ENCODE measurements around the gene C5orf22.
A peak's percentile ranks its signal among the peaks of the same experiment; 100 is the strongest.
"Not testable (repeated sequence)": the region's sequence is repeated elsewhere in the genome, so short reads cannot be mapped to it uniquely, and the experiment has no call there.

The C5orf22 gene

DNA sequence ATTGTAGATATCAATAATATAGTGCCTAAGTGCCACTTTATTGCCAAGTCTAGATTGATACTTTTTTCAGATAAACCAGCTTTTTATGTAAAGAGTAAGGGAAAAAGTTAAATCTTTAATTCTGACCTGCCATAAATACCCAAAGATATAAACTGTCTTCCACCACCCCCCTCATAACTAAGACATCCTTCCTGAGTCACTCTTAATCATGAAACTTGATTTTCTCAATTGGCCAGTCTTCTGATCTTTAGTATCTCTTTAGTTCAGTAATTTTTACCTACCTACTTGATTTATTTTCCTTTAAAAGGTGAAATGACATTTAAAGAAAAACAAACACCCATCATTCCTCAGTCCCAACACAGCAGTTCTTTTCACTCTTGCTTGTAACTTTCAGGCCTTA, 21.8 kb downstream of the C5orf22 start:
- no peak for DNase-seq (ENCODE audit: low spot score)

DNA sequence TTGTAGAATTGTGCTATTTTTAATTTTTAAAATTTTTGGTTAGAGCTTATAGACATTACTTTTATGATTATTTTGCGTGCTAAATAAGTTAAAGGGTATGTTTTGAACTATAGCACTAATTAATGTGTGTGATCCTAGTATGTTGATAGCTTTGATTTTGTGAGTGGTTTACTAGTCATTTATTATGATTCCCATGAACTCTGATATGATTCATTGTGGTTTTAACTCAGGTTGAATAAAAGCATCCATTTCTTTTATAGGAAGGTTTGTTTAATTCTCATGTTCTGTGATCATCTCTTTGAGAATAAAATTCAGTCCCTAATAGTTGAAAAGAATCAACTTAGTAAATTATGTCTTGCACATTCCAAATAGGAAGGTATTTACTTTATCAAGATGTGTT, 22.5 kb downstream of the C5orf22 start:
- DNase-seq (ENCODE audit: low spot score): no peak

DNA sequence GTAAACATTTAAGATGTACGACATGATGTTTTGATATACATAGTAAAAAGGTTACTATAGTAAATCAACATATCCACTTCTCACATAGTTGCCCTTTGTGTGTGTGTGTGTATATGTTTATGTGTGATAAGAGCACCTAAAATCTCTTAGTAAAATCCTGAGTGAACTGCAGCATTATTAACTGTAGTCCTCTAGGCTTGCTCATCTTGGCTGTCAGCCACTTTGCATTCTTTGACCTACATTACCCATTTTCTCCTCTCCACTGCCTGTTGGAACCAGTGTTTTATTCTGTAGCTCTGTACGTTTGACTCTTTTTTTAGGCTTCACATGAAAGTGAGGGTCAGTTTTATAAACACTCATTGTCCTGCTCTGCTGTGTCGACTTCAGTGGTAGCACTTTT, 24.4 kb downstream of the C5orf22 start:
- DNase-seq (ENCODE audit: low spot score): no peak

DNA sequence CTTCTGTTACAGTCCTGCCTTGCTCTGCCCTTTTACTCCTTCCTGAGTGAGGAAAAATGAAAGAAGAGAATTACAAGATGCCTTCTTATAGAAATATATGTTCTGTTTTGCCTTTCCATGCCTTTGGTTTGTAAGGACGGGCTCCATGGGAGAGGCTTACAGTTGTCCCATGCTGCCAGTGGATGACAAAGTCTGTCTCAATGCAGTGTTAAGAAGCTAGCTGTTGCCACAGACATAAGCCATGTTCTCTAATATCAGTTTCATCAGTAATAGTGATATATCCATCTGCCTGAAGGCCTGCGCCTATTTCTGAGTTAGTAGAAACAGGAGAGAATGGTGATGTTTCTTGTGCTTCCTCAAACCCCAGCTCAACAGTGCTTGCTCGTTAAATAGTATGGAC, 27.8 kb downstream of the C5orf22 start:
- DNase-seq (ENCODE audit: low spot score): no peak

DNA sequence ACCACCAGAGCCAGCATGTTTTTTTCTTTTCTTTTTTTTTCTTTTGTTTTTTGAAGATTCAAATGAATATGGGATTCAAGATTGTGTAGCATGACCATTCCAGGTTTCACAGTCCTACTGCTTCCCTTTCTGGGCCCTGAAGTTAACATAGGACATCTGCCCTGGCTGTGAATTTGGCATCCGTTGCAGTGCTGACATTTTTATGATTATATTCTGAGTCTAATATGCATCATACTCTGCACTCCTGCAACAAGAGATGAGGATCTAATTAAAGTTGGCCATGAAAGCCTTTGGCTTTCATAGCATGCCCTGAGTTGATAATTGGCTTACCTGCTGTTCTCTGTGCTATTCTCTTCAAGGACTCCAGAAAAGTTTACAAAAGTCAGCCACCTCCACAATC, 29.8 kb downstream of the C5orf22 start:
- DNase-seq (ENCODE audit: low spot score): no peak

DNA sequence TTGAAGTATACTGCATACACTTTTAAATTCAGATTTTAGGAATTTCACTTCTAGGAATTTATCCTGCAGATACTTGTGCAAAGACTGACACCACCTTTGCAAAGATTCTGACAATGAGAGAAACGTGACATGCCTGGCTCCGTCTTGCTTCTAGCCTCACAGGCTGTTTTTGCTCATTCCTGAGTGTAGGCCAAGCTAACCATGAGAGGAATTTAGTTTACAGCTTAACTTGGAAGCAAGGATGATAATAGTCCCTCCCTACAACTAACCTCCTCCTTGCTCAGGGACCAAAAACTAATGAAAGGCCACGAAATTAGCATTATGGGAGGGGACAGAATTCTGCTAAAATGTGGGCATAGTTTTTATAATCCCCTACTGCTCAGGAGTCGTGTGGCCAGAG, 31.1 kb downstream of the C5orf22 start:
- DNase-seq (ENCODE audit: low spot score): no peak

DNA sequence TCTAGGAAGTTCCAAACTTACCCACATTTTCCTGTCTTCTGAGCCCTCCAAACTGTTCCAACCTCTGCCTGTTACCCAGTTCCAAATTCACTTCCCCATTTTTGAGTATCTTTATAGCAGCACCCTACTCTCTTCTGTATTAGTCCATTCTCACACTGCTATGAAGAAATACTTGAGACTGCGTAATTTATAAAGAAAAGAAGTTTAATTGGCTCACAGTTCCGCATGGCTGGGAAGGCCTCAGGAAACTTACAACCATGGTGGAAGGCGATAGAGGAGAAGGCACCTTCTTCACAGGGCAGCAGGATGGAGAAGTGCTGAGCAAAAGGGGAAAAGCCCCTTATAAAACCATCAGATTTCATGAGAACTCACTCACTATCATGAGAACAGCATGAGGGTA, 34.3 kb downstream of the C5orf22 start:
- not testable (repeated sequence) for DNase-seq (ENCODE audit: low spot score)

DNA sequence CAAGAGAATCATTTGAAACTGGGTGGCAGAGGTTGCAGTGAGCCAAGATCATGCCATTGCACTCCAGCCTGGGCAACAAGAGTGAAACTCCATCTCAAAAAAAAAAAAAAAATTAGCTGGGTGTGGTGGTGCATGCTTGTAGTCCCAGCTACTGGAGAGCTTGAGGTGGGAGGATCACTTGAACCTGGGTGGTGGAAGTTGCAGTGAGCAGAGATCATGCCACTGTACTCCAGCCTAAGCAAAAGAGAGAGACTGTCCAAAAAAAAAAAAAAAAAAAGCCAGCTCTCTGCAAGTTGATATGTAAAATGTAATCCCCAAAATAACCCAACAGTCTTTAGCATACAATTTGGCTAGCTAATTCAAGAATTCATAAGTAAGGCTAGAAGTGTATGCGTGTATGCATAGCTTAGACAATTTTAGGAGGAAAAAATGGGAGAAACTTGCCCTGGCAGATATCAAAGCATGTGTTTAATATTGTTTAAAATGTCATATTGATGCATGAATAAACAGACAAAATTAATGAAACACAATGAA, 36.3 kb downstream of the C5orf22 start:
- DNase-seq (ENCODE audit: low spot score): no peak

DNA sequence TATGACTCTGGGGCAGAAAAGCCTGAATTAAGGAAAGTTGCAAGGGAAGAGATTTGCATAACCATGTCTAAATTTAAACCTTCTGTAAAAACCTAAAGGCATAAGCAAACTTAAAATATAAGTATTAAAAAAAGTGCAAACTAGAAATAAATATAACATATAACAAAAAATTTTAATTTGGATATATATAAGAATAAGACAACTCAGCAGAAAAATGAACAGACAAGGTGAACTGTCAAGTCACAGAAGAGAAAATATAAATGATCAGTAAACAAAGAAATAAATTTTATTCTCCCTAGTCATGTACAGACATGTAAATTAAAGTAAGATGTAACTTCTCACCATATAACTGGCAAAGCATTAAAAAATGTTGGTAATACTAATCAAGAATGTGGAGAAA, 37.0 kb downstream of the C5orf22 start:
- DNase-seq (ENCODE audit: low spot score): no peak

DNA sequence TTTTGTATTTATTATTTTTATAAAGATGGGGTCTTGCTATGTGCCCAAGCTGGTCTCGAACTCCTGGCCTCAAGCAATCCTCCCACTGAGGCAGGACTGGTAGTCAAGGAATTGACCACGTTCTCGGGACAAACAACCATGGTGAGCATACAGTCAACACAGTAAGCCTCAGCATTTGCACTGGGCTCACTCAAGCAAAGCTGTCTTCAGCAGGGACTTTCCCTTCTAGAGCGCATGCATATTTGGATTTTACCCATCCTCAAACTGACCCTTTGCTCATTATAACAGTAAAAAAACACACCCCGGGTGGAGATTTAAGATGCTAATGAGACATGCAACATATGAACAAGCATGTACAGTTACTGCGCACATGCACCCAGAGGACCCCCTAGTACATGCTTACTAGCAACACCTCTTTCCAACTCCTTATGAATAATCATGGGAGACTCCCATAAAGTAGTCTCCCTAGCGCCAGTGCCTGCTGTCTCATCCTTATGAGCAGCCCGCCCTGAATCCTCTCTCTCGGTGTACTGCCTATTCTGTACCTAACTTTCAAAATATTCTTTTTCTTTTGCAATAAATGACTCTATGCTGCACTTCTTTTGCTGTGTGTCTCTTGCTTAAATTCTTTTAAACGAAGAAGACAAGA, 41.5 kb downstream of the C5orf22 start:
- no peak for DNase-seq (ENCODE audit: low spot score)

DNA sequence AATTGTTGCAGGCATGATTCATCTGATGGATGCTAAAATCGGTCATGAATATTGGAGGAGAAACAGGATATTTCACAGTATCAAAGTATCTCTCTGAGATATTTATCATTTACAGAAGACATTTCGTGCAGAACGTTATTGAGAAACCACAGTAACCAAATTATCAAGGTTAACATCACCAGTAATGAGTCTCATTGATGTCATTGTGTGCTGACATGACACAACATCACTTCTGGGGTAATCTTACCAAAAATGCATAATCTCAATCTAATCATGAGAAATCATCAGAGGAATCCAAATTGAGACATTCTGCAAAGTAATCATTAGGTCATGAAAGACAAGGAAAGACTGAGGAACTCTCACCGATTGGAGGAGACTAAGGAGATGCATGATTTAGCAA, 42.7 kb downstream of the C5orf22 start:
- DNase-seq (ENCODE audit: low spot score): no peak

DNA sequence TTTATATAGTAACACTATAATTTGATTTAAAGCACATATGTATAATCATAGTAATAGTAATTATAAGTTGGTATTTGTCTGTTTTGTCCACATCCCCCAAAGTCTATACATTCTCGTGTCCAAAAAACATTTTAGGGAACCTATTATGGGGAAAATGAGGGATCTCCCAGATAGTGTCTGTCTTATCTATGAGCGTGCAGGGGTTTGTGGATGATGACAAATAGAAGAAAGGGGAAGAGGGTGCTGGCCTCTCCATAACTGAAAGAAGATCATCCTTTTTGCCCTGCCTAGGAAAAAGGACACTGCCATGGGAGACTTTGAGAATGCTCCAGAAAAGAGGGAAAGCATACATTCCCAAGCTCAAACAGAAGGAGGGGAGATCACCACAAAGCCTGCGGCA, 45.3 kb downstream of the C5orf22 start:
- DNase-seq (ENCODE audit: low spot score): no peak

DNA sequence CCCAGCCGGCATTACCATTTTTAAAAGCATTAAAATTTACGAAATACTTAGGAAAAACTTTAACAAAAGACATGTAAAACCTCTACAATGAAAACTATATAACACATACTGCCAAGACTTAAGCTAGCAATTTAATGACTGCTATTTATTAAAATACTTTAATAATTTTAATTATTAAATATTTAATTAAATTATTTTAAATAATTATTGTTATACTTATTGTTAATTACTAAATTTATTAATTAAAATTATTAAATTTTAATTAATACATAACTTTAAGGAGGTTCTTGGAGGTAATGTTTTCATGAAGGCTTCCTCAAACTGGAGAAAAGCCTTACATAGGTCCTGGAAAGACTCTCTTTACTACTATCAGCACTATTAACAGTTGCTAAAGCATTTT, 47.5 kb downstream of the C5orf22 start:
- DNase-seq (ENCODE audit: low spot score): no peak

DNA sequence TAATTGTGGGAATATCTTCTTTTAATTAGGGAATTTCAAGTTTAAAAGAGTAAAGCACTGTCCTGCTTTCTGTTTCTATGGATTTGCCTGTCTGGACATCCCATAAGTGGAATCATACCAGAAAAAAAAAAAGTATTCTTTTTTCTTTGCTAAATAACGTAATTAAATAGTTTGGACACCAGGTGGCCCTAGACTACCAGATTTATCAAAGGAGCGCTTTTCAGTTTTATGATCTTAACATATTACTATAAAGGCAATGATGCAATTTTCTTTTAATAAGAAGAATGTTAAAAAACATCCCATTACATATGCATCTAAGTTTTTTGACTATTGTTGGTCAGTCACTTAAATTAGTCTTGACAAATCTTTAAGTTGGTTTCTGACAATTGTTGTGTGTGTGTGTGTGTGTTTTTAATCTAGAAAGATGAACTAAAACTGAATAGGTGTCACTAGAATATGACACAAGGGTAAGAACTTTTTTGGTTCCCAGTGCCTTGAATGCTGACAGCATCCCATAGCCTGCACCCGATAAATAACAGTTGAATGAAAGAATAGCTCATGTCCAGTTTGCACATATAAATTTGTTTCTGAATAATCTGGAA, 49.5 kb downstream of the C5orf22 start:
- DNase-seq (ENCODE audit: low spot score): peak; percentile 46

DNA sequence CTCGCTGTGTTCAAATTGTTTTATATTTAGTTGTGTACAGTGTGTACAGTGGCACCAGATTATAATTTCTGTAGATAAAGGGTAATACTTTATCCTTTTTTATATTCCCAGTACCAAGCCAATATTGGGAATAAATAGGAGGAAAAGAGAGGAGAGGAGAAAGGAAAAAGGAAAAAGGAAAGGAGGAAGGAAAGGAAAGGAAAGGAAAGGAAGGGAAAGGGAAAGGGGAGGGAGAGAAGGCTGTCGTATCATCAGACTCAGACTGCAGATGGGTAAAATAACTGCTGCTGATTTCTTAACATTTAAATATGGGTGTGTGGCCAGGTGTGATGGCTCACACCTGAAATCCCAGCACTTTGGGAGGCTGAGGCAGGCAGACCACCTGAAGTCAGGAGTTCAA, 51.0 kb downstream of the C5orf22 start:
- no peak for DNase-seq (ENCODE audit: low spot score)

DNA sequence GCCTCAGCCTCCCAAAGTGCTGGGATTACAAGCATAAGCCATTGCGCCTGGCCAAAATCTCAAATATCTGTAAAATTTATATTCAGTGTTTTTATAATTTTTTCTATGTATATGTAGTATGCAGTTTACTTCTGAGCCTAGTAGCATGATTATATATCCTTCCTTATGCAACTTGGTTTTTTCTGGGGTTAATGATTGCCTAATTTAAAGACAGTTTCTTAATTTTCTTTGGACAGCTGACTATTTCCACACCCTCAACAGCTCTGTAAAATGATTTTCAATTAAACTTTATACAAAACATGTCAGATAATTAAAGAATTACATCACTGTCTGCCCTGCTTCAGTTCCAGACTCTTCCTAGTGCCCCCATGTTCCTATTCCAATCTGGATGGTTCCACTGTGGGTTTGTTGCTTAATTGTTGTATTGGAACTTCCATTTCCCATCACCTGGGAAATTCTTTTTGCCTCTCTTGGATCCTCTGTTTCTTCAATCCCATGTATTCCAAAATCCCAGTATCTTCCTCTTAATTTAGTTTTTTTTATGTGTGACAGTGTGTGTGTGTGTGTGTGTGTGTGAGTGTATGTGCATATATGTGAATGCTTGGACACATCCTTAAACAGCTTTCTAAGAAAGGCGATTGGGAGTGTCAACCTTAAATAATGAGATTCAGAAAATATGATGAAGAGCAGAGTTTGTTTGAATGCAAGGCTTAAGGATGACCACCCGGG, 53.2 kb downstream of the C5orf22 start:
- no peak for DNase-seq (ENCODE audit: low spot score)

DNA sequence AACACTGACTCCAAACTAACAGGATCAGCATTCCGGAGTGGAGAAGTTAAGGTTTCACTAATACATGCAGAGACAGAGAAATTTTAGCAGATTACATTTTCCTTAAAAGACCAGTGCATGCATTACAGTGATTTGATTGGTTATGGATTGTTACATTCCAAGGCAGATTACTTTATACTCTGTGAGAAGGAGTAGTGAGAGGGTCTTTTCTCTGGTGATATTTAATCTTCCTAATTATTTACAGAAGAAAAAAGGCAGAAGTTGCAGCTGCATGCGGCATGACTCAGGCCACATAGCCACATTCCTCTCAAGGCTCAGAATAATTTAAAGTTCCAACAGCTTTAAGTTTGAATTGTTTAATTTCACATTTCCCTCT, 53.8 kb downstream of the C5orf22 start:
- DNase-seq (ENCODE audit: low spot score): no peak

DNA sequence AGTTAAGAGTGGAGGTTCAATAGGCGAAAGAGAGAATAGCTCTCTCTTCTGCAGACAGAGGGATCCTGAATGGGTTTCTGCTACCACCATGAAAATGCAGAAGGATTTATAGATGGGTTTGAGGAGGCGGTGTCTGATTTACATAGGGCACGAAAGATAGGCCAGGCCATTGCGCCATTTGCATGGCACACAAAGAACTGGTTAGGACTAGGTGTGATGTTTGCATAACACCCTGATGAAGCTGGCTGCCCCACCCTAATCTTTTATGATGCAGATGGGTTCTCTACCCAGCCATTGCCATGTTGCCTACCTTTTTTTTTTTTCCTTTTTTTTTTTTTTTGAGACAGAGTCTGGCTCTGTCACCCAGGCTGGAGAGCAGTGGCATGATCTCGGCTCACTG, 55.4 kb downstream of the C5orf22 start:
- no peak for DNase-seq (ENCODE audit: low spot score)

DNA sequence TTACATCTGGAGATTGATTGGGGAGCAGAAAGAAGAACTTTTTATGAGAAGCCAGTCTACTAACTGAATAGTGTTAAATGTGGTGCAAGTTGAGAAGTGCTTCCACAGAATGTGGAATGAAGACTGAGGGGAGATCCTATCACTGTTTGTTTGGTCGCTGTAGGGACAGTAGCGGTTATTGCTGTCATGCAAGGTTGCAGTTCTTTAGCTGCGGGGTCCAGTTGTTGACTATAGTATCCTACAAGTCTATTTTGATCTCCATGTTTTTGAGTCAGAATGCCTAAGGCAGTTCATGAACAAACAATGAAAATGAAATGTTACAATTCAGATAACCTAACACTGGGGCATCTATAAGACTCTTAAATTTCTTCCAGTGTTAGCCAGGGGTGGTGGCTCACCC, 61.6 kb downstream of the C5orf22 start:
- no peak for DNase-seq (ENCODE audit: low spot score)

DNA sequence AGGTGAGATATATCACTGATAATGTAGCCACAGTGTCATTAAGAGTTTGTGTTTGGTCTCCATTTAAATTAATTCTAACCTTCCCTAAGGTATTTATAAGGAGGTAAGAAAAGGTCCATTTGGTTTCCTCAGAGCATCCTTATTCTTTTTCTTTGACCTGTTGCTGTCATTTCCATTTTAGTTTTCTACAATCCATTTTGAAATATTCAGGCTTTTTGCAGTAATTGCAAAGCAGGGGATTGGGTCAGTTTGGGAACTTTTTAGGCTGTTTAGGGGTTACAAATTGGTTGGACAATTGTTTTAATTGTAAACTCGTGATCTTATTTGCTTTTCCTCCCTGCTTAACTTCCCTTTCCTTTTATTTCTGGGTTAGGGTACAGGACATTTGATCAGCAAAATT, 64.3 kb downstream of the C5orf22 start:
- DNase-seq (ENCODE audit: low spot score): no peak

DNA sequence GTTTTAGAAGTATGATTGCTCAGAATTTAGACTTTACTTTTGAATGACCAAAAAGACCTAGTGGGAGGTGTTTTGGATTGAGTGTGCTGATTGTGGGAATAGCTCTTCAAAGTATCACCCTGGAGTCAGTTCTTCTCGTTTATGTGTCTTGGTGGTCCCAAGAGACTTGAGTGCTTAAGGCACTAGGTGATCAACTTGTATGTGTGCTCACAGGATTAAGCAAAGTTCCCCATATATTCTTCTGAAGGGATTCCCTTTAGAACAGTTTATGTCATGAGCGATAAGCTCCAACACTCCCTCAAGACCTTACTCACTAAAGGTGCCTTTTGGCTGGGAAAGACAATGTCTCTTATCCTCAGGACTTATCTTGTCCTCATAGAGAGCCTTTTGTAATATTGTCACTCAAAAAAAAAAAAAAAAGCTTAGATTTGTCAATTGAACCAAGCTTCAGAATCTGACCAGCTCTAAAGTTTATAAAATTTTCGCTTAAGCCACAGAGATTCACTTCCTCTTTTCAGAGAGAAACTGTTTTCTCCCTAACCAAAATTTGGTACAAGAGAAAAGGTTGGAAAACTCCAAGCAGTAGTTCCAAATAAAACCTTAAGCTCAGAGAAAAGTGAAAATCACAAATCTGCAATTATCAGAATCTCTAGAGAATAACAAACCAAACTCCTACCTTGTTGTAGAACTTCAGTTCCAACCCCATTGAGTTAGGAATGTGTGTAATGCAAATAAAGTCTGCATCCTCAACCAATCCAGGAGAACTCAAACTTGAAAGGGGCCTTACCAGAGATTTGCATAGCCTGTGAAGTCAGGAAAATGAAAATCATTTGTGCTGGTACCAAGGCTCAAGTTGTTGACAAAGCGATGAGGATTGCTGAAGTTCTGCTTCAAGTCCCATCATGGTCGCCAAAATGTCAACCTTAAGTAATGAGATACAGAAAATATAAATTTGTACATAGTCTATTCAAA, 66.8 kb downstream of the C5orf22 start:
- no peak for DNase-seq (ENCODE audit: low spot score)

DNA sequence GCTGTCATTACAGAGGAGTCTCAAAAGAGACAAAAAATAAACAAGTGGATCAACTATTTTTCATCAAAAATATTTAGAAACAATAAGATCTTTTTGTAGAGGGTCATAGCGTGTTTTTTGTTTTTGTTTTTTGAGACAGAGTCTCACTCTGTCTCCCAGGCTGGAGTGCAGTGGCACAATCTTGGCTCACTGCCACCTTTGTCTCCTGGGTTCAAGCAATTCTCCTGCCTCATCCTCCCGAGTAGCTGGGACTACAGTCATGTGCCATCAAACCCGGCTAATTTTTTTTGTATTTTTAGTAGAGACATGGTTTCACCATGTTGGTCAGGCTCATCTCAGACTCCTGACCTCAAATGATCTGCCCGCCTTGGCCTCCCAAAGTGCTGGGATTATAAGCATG, 70.2 kb downstream of the C5orf22 start:
- not testable (repeated sequence) for DNase-seq (ENCODE audit: low spot score)

All from SK-N-DZ (cell line).